ENCODE measurements around the gene SIL1. TPM values are rescaled to one million over a fixed set of nuclear protein-coding genes. Genes with fewer than 3 reads are reported as not detected.

Gene SIL1
- total and polyA plus RNA-seq, 2 of the 4 experiments (the other 2 are of a cell fraction), result 56.1 to 66.0 TPM

- H2BK120ac ChIP-seq (ENCODE audit: low read depth, low read length), result no peak overlapping the region
- CTCF ChIA-PET, result no interaction called here
- intact Hi-C loops (cut with micrococcal nuclease) (no loop called here), in situ Hi-C loops (cut with MboI; ENCODE audit: low sequenced_read_pairs) (no loop called here), dilution Hi-C loops (cut with HindIII; ENCODE audit: low sequenced_read_pairs, unreplicated experiment) (no loop called here)
- H3K56ac ChIP-seq (ENCODE audit: extremely low read depth, insufficient read depth, low read length), result no peak overlapping the region
- BruUV-seq (replicated peaks), result no TSS peak
- WGBS, 2 experiments (ENCODE audit: extremely low coverage in 2 of 2, insufficient read length in 1 of 2), result no CpG with 5 or more reads among the region's 4 CpGs
- no peak overlapping the region for H2AK9ac ChIP-seq (replicated peaks; ENCODE audit: low read depth, low read length, poor library complexity)
- no peak overlapping the region for H2AK5ac ChIP-seq (ENCODE audit: low read depth, low read length)
- no peaks in the 10 kb centered on the region for H3K27me3 ChIP-seq (ENCODE audit: control insufficient read depth, insufficient read depth, low read length)
- peaks cover 16 to 56% of the 10 kb centered on the region in 2 experiments for H3K79me1 ChIP-seq (ENCODE audit: low read depth in 1 of 2, low read length in 2 of 2)
- H3K9ac ChIP-seq (ENCODE audit: low read depth, low read length), result no peak overlapping the region
- no peak overlapping the region for H3K4me2 ChIP-seq (ENCODE audit: low read depth, low read length)
- no peak overlapping the region for H3K18ac ChIP-seq (ENCODE audit: low read depth, low read length)
- no peak overlapping the region for H3K14ac ChIP-seq (replicated peaks; ENCODE audit: low read depth, low read length)
- no peak overlapping the region for H2AFZ ChIP-seq (replicated peaks; ENCODE audit: low read length, poor library complexity)
- H4K5ac ChIP-seq (ENCODE audit: low read depth, low read length), result no peak overlapping the region
- H3K4ac ChIP-seq (ENCODE audit: low read depth, low read length), result no peak overlapping the region
- no peak for TF ChIP-seq BHLHE40 (IDR thresholded peaks at IDR 0.05; ENCODE audit: low read depth, low read length)
- TF ChIP-seq ELK1 (IDR thresholded peaks at IDR 0.05; ENCODE audit: borderline replicate concordance, low read depth, low read length), result no peak
- no peak for TF ChIP-seq RCOR1 (IDR thresholded peaks at IDR 0.05; ENCODE audit: insufficient replicate concordance, low read length)
- no peak for TF ChIP-seq MAFK (IDR thresholded peaks at IDR 0.05; ENCODE audit: low read depth, low read length)
- TF ChIP-seq FOS (IDR thresholded peaks at IDR 0.05; ENCODE audit: low read depth, low read length), result no peak
- TF ChIP-seq POLR2A (IDR thresholded peaks at IDR 0.05; ENCODE audit: low read depth, low read length), result no peak
- TF ChIP-seq MXI1 (IDR thresholded peaks at IDR 0.05; ENCODE audit: borderline replicate concordance, low read depth, low read length), result no peak
- no peak for TF ChIP-seq CEBPB (IDR thresholded peaks at IDR 0.05; ENCODE audit: low read depth, low read length)
- TF ChIP-seq, protein P1, sequence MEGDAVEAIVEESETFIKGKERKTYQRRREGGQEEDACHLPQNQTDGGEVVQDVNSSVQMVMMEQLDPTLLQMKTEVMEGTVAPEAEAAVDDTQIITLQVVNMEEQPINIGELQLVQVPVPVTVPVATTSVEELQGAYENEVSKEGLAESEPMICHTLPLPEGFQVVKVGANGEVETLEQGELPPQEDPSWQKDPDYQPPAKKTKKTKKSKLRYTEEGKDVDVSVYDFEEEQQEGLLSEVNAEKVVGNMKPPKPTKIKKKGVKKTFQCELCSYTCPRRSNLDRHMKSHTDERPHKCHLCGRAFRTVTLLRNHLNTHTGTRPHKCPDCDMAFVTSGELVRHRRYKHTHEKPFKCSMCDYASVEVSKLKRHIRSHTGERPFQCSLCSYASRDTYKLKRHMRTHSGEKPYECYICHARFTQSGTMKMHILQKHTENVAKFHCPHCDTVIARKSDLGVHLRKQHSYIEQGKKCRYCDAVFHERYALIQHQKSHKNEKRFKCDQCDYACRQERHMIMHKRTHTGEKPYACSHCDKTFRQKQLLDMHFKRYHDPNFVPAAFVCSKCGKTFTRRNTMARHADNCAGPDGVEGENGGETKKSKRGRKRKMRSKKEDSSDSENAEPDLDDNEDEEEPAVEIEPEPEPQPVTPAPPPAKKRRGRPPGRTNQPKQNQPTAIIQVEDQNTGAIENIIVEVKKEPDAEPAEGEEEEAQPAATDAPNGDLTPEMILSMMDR (conservative IDR thresholded peaks at IDR 0.05; ENCODE audit: low read depth, low read length), result no peak
- TF ChIP-seq NFE2L2 (IDR thresholded peaks at IDR 0.05; ENCODE audit: low read depth, low read length), result no peak
- no peak for TF ChIP-seq SMC3 (IDR thresholded peaks at IDR 0.05; ENCODE audit: low read depth, low read length)
- TF ChIP-seq MAZ (IDR thresholded peaks at IDR 0.05; ENCODE audit: borderline replicate concordance, low read depth, low read length), result no peak
- TF ChIP-seq RAD21 (IDR thresholded peaks at IDR 0.05; ENCODE audit: low read length), result no peak
- TF ChIP-seq, protein P2, sequence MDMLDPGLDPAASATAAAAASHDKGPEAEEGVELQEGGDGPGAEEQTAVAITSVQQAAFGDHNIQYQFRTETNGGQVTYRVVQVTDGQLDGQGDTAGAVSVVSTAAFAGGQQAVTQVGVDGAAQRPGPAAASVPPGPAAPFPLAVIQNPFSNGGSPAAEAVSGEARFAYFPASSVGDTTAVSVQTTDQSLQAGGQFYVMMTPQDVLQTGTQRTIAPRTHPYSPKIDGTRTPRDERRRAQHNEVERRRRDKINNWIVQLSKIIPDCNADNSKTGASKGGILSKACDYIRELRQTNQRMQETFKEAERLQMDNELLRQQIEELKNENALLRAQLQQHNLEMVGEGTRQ (IDR thresholded peaks at IDR 0.05; ENCODE audit: low read depth, low read length), result no peak
- no peak for TF ChIP-seq RFX5 (IDR thresholded peaks at IDR 0.05; ENCODE audit: low read depth, low read length)
- no peak for TF ChIP-seq CHD1 (IDR thresholded peaks at IDR 0.05; ENCODE audit: low read depth, low read length)
- H3K4me3 ChIP-seq (ENCODE audit: insufficient read depth, low read depth, low read length), result no peak overlapping the region
- H3K23ac ChIP-seq (ENCODE audit: low read depth, low read length), result no peak overlapping the region
- H2BK20ac ChIP-seq (ENCODE audit: low read depth, low read length), result no peak overlapping the region
- H4K91ac ChIP-seq (ENCODE audit: insufficient read depth, low read depth, low read length), result no peak overlapping the region
- POLR2A ChIA-PET (ENCODE audit: unreplicated experiment), result no interaction called here
- no peak overlapping the region for H2BK15ac ChIP-seq (ENCODE audit: low read depth, low read length)
- H3K36me3 ChIP-seq (ENCODE audit: control insufficient read depth, insufficient read depth, low read length), result peaks cover 21% of the 10 kb centered on the region
- no peak for ATAC-seq (ENCODE audit: low read depth)
- no peaks in the 10 kb centered on the region for H3K9me3 ChIP-seq (ENCODE audit: control insufficient read depth, insufficient read depth, low read length)
- H4K20me1 ChIP-seq (ENCODE audit: insufficient read depth, low read length), result peaks cover 9% of the 10 kb centered on the region; the same call in 1 of the 2 replicates
- no peak overlapping the region for H2BK5ac ChIP-seq (ENCODE audit: low read depth, low read length, poor library complexity, severe bottlenecking)
- H3K27ac ChIP-seq (ENCODE audit: insufficient read depth, low read length), result no peak overlapping the region
- no peak overlapping the region for H4K8ac ChIP-seq (ENCODE audit: low read depth in 2 of 2, low read length in 2 of 2)
- no peak for DNase-seq
- H3K4me1 ChIP-seq (ENCODE audit: control insufficient read depth, insufficient read depth, low read length), result no peaks in the 10 kb centered on the region; the same call in 1 of the 2 replicates
- H3K9me1 ChIP-seq (ENCODE audit: insufficient read depth, low read length), result peaks cover 7% of the 10 kb centered on the region; the same call in 1 of the 2 replicates
These were observed 279.5 kb downstream of the SIL1 start for GRCh38 chr5:138918686-138919085.
